Central memory CD8-positive, alpha-beta T cell (primary cell): Measurements from ENCODE around the gene JPH2.

Experiments
- ATAC-seq: fragments of 150-1000 bp; cut with Tn5 transposase; replicated peaks from 2 replicates; pipeline ENCODE4 v1.10.0; 2022; ENCODE audit warnings: mild to moderate bottlenecking, moderate FRiP score, moderate number of reproducible peaks; ENCODE audit not compliant: poor library complexity, severe bottlenecking; ENCODE audit errors: extremely low read depth
- DNase-seq, 2 donors: peaks; one replicate each; pipeline ENCODE4 v3.0.0; 2021; ENCODE audit warnings: low spot score in 2 of 2
- H3K27ac Mint-ChIP-seq: one replicate; pipeline ENCODE4 v1.8.0; 2022; ENCODE audit warnings: low read depth, mild to moderate bottlenecking, moderate library complexity, mixed read lengths
- H3K27me3 Mint-ChIP-seq: one replicate; pipeline ENCODE4 v1.8.0; 2022; ENCODE audit warnings: mixed read lengths
- H3K36me3 Mint-ChIP-seq: one replicate; pipeline ENCODE4 v1.8.0; 2022; ENCODE audit warnings: mild to moderate bottlenecking, moderate library complexity, mixed read lengths; ENCODE audit not compliant: insufficient read depth
- H3K4me1 Mint-ChIP-seq: one replicate; pipeline ENCODE4 v1.8.0; 2022; ENCODE audit warnings: mixed read lengths
- H3K4me3 Mint-ChIP-seq: one replicate; pipeline ENCODE4 v1.8.0; 2022; ENCODE audit warnings: mild to moderate bottlenecking, moderate library complexity, mixed read lengths
- H3K9me3 Mint-ChIP-seq: one replicate; pipeline ENCODE4 v1.8.0; 2022; ENCODE audit warnings: mixed read lengths

Gene JPH2

DNA sequence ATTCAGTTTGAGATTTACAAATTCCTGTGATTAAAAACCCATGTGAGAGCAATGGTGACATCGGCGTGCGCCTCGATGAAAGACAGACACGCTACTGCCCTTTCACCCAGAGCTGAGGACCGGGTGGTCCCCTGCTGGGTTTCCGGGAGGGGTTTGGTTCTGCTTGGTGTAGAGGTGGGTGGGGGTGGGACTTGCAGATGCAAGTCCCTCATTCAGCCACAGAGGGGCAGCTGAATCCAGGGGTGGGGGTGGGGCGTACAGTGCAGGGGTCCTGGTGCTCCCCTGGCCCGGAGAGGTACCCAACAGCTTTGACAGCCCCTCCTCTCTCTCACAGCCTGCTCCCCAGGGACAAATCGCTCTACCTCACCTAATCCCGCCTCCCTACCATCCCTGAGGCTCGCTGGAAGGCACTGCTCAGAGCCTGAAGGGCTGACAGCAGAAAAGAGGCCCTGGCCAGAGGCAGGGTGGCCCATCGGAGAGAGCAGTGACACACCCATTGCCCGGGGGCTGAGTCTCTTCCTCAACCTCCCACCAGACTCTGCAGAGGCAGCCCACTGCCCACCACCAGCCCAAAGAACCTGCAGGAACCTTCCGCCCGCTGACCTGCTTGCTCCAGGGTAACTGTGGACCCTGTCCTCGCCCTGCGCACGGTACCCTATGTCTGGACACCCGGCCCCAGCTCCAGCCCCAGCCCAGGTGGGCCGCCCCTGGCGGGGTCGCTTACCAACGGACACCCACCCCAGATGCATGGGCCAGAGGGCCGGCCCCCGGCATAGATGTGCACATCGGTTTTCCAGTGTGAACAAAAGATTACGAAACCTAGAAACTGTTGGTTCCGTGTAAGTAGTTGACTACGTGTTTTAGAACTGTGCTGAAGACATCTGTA lies 118.4 kb downstream of the JPH2 start:
- H3K4me1 Mint-ChIP-seq, result peaks cover 36% of the 10 kb centered on the region
- ATAC-seq, result no peak
- DNase-seq, result no peak
- peaks cover 15% of the 10 kb centered on the region for H3K36me3 Mint-ChIP-seq
- peak overlapping the region; percentile 96 for H3K27ac Mint-ChIP-seq
- H3K4me3 Mint-ChIP-seq, result peak overlapping the region; percentile 80
- H3K27me3 Mint-ChIP-seq, result no peaks in the 10 kb centered on the region
- H3K9me3 Mint-ChIP-seq, result no peaks in the 10 kb centered on the region

DNA sequence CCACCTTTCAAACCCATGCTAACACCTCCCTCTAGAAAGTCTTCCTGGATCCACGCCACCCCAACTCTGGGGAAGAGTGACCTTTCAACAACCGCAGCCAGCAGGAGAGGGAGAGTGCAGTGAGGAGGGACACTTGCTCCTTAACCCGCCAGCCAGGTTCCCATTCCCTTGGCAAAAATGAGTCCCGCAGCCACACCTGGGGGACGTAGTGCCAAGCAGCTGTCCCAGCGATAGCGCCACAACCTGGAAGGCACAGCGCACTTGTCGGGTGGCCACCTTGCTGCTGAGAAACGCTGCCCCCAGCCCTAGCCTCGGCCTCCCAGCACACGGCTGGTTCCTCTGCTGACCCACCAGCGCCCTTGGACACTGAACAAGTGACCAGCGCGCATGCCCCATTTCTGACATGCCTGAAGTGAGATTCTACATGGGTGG lies 119.3 kb downstream of the JPH2 start:
- Mint-ChIP-seq H3K27ac (no peak overlapping the region), H3K4me3 (no peak overlapping the region), H3K4me1 (peaks cover 36% of the 10 kb centered on the region), H3K36me3 (peaks cover 15% of the 10 kb centered on the region), H3K9me3 (no peaks in the 10 kb centered on the region), H3K27me3 (no peaks in the 10 kb centered on the region)
- DNase-seq (no peak), ATAC-seq (no peak)

DNA sequence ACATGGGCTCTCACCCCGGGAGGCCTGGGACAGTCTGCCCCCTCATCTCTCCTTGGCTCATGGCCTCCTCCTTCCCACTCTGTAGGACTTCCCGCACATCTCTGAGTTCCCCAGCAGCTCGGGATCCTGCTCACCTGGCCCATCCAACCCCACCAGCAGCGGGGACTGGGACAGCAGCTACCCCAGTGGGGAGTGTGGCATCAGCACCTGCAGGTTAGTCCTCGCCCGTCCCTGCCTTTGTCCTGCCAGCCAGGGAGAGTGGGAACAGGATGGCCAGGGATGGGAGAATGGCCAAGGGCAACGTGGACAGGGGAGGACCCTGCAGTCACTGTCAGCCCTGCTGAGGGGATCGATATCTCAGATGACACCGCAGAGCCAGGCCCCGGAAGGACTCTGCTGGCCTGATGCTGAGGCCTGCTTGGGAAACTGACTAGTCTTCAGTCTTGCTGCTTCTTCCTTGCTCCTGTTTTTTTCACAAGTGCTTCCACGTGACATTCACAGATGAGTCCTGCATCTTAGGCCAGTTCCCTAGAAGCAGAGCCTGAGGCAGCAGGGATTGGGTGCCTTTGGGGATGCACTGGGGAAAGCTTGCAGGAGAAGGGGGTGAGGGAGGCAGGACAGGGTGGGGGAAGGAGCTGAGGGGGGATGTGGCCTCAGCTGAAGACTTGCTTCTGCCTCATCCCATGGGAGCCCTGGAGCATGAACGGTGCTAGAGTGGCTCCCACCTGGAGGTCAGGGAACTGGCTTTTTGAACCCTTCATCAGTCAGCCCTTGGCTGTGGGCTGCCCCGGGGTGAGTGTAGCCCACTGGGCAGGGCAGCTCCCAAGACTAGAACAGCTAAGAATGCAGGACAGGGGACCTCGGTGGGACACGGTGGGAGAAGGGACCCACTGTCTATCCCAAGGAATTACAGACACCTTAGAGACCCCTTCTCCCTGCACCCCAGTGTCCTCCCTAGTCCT lies 120.1 kb downstream of the JPH2 start:
- Mint-ChIP-seq H3K9me3 (no peaks in the 10 kb centered on the region), H3K36me3 (peaks cover 15% of the 10 kb centered on the region), H3K27me3 (no peaks in the 10 kb centered on the region), H3K27ac (no peak overlapping the region), H3K4me1 (peaks cover 33% of the 10 kb centered on the region), H3K4me3 (no peak overlapping the region)
- ATAC-seq, result no peak
- DNase-seq, result no peak

DNA sequence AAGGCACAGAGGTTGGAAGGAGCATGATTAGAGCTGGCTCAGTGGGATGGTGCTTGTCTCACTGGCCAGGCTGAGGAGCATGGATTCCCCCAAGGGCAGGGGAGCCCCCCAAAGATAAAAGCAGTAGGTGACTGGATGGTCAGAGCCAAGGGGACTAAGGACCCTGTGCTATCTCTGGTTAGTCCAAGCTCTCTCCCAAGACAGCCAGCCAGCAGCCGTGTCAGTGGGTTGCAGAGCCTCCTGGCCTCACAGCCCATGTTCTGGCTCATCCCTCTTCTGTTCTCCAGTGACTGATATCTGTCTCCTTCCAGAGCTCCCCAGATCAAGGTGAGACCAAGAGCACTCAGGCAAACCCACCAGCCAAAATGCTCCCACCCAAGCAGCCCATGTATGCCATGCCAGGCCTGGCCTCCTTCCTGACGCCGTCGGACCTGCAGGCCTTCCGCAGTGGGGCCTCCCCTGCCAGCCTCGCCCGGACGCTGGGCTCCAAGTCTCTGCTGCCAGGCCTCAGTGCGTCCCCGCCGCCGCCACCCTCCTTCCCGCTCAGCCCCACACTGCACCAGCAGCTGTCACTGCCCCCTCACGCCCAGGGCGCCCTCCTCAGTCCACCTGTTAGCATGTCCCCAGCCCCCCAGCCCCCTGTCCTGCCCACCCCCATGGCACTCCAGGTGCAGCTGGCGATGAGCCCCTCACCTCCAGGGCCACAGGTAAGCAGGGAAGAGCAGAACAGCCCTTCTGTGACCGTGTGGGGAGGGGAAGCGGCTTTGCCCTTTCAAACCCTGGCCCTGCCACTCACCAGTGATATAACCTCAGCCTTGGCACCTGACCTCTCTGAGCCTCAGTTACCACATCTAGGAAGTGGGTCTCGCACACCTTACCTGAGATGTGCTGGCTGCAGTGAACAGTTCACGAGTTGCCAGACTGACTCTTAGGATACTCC lies 121.3 kb downstream of the JPH2 start:
- Mint-ChIP-seq H3K4me1 (peaks cover 27% of the 10 kb centered on the region), H3K9me3 (no peaks in the 10 kb centered on the region), H3K27me3 (no peaks in the 10 kb centered on the region), H3K36me3 (peaks cover 15% of the 10 kb centered on the region), H3K27ac (no peak overlapping the region), H3K4me3 (no peak overlapping the region)
- no peak for DNase-seq
- no peak for ATAC-seq

DNA sequence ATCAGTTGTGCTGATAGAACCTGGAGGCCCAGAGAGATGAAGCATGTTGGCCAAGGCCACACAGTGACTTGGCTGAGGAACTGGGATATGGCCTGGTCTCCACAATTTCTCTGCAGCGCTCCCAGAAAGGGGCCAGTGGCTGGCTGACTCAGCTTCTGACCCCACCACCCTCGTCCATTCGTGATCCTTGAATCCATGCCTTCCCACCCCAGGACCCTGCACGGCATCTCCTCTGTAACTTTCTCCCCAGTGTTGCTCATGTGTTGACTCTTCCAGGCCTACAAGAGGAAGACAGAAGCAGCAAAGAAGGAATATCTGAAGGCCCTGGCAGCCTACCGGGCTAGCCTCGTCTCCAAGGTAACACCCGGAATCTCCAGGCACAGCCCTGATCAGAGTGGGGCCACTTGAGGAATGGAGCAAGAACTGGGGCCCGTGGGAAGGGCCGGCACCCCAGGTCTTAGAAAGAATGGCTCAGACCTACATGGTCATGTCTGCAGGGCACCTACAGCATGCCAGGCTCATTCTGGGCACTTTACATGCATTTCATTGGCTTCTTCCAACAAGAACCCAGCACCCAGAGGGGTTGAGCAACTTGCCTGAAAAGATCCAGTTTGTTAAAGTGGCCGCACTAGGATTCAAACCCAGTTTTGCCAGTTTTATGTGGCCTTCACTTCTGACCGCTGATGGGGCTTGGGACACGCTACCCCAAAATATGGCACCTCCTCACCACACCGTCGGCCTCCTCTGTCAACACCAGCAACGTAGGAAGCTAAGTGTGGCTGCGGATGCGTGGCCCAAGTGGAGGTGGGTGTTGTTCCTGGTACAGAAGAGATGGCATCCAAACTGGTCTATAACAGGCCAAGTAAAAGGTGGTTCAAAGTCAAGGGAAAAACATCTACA lies 122.2 kb downstream of the JPH2 start:
- no peak overlapping the region for H3K4me3 Mint-ChIP-seq
- no peaks in the 10 kb centered on the region for H3K27me3 Mint-ChIP-seq
- DNase-seq (no peak), ATAC-seq (no peak)
- no peaks in the 10 kb centered on the region for H3K9me3 Mint-ChIP-seq
- peaks cover 18% of the 10 kb centered on the region for H3K4me1 Mint-ChIP-seq
- peaks cover 12% of the 10 kb centered on the region for H3K36me3 Mint-ChIP-seq
- no peak overlapping the region for H3K27ac Mint-ChIP-seq
